ENCODE results near the gene SLC2A8.

GRCh38 chr9:127370147-127370579 is 26.8 kb upstream of the SLC2A8 start:
- TF ChIP-seq CTCF (IDR thresholded peaks at IDR 0.05) (no peak), POLR2A (IDR thresholded peaks at IDR 0.05) (no peak), EP300 (IDR thresholded peaks at IDR 0.05) (no peak)

Measured in ovary (tissue), 3 donors.